ENCODE results near the gene EIPR1. TPM values are rescaled to one million over a fixed set of nuclear protein-coding genes. Genes with fewer than 3 reads are reported as not detected.

Gene EIPR1
- total and polyA plus RNA-seq, 4 donors, result 26.2 to 45.4 (median 36.1) TPM

GRCh38 chr2:3208179-3208578 is 169.4 kb downstream of the EIPR1 start:
- 100% methylated on average over 1 of the region's 5 CpGs for WGBS (ENCODE audit: insufficient coverage)

GRCh38 chr2:3207091-3207491 is 170.5 kb downstream of the EIPR1 start:
- Histone ChIP-seq H3K4me1 (ENCODE audit: control insufficient read depth, insufficient read depth, low read length) (peaks cover 5% of the 10 kb centered on the region), H3K9me3 (ENCODE audit: control insufficient read depth, insufficient read depth, low read length) (no peaks in the 10 kb centered on the region), H3K4me3 (ENCODE audit: low read depth, low read length) (no peak overlapping the region), H3K27ac (ENCODE audit: low read depth, low read length) (no peak overlapping the region), H3K36me3 (ENCODE audit: control insufficient read depth, insufficient read depth, low read length) (peaks cover 18% of the 10 kb centered on the region), H3K27me3 (ENCODE audit: control insufficient read depth, insufficient read depth, low read length) (no peaks in the 10 kb centered on the region)
- DNase-seq (ENCODE audit: low read depth in 4 of 6, low spot score in 6 of 6), result no peak
- 93% methylated on average over 10 of the region's 10 CpGs for WGBS (ENCODE audit: insufficient coverage)

More at GRCh38 chr2:3208179-3208578, 169.4 kb downstream of the EIPR1 start:
- Histone ChIP-seq H3K27ac (ENCODE audit: low read depth, low read length) (no peak overlapping the region), H3K27me3 (ENCODE audit: control insufficient read depth, insufficient read depth, low read length) (no peaks in the 10 kb centered on the region), H3K4me1 (ENCODE audit: control insufficient read depth, insufficient read depth, low read length) (peaks cover 5% of the 10 kb centered on the region), H3K4me3 (ENCODE audit: low read depth, low read length) (no peak overlapping the region), H3K9me3 (ENCODE audit: control insufficient read depth, insufficient read depth, low read length) (no peaks in the 10 kb centered on the region), H3K36me3 (ENCODE audit: control insufficient read depth, insufficient read depth, low read length) (peaks cover 18% of the 10 kb centered on the region)
- DNase-seq (ENCODE audit: low read depth in 4 of 6, low spot score in 6 of 6), result no peak

- 87% methylated on average over 3 of the region's 4 CpGs for WGBS (ENCODE audit: insufficient coverage)
- Histone ChIP-seq H3K4me1 (ENCODE audit: control insufficient read depth, insufficient read depth, low read length) (peaks cover 7% of the 10 kb centered on the region), H3K27ac (ENCODE audit: low read depth, low read length) (no peak overlapping the region), H3K9me3 (ENCODE audit: control insufficient read depth, insufficient read depth, low read length) (no peaks in the 10 kb centered on the region), H3K4me3 (ENCODE audit: low read depth, low read length) (no peak overlapping the region), H3K27me3 (ENCODE audit: control insufficient read depth, insufficient read depth, low read length) (no peaks in the 10 kb centered on the region), H3K36me3 (ENCODE audit: control insufficient read depth, insufficient read depth, low read length) (peaks cover 18% of the 10 kb centered on the region)
- DNase-seq (ENCODE audit: low read depth in 4 of 6, low spot score in 6 of 6), result no peak
These were observed 171.8 kb downstream of the EIPR1 start for GRCh38 chr2:3205845-3206244.

DNA sequence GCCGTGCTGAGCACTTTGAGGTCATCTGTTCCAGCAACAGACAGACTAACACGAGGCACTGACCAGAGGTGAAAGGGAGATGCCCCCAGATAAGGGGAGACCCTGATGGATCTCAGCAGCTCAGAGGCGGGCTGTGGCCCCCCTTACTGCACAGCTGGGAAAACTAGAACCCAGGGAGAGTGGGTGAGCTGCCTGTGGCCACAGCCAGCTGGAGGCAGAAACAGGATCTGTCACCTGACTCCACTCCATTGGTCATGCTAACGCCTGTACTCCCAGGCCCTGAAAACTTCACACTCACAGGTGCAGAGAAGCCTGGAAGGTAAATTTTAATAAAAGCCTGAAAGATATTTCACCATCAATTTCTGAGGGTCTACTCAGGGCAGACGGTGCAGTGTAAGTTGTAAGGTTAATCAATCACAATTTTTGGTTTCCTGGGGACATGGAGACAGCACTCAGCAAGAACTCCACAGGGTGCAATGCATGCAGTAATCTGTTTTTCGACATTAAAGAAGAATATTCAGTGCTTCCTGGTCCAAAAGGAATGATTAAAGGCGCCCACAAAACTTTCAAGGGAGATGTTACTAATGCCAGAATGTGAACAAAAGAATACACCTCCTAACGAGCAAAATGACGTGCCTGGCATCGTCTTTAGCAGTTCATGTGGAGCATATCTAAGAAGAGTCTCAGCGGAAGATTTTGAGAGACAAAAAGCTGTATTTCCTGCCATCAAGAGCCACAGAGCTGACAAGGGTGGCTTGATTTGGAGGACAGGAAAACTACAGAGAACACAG is 173.4 kb downstream of the EIPR1 start:
- no peaks in the 10 kb centered on the region for H3K9me3 ChIP-seq (ENCODE audit: control insufficient read depth, insufficient read depth, low read length)
- no peak overlapping the region for H3K27ac ChIP-seq (ENCODE audit: low read depth, low read length)
- 83% methylated on average over 7 of the region's 11 CpGs for WGBS (ENCODE audit: insufficient coverage)
- H3K27me3 ChIP-seq (ENCODE audit: control insufficient read depth, insufficient read depth, low read length), result no peaks in the 10 kb centered on the region
- H3K4me1 ChIP-seq (ENCODE audit: control insufficient read depth, insufficient read depth, low read length), result peaks cover 22% of the 10 kb centered on the region
- H3K4me3 ChIP-seq (ENCODE audit: low read depth, low read length), result no peak overlapping the region
- H3K36me3 ChIP-seq (ENCODE audit: control insufficient read depth, insufficient read depth, low read length), result peaks cover 17% of the 10 kb centered on the region
- DNase-seq (ENCODE audit: low read depth in 4 of 6, low spot score in 6 of 6), result peak in 1 of 6 donors; percentile 55

DNA sequence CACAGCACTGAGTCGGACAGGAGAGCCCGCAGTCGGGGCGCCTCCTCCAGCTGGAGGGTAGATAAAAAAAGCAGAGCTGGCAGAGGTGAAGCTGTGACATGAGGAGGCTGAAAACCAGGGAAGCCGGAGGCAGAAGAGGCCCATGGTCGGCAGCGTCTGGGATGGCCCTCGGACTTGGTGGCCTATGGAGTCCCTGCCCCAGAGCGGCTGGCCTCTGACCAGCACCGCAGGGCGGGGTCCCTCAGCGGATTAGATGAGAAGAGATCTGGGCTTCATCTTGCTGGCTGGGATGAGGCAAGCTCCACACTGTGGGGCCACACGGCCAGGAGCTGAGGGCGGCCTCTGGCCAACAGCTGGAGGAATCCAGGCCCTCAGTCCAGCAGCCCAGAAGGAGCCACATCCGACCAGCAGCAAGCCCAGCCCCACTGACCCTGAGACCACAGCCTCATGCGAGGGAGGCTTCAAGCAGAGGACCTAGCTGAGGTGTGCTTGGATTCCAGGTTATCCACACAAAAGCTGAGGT is 174.1 kb downstream of the EIPR1 start:
- peaks cover 22% of the 10 kb centered on the region for H3K4me1 ChIP-seq (ENCODE audit: control insufficient read depth, insufficient read depth, low read length)

GRCh38 chr2:3202926-3203325 is 174.7 kb downstream of the EIPR1 start:
- no peaks in the 10 kb centered on the region for H3K27me3 ChIP-seq (ENCODE audit: control insufficient read depth, insufficient read depth, low read length)
- no peaks in the 10 kb centered on the region for H3K9me3 ChIP-seq (ENCODE audit: control insufficient read depth, insufficient read depth, low read length)
- H3K4me3 ChIP-seq (ENCODE audit: low read depth, low read length), result no peak overlapping the region
- DNase-seq (ENCODE audit: low read depth in 4 of 6, low spot score in 6 of 6), result no peak
- WGBS (ENCODE audit: insufficient coverage), result 57% methylated on average over 5 of the region's 9 CpGs
- H3K36me3 ChIP-seq (ENCODE audit: control insufficient read depth, insufficient read depth, low read length), result peaks cover 9% of the 10 kb centered on the region
- peaks cover 26% of the 10 kb centered on the region for H3K4me1 ChIP-seq (ENCODE audit: control insufficient read depth, insufficient read depth, low read length)
- H3K27ac ChIP-seq (ENCODE audit: low read depth, low read length), result no peak overlapping the region

More for the DNA sequence above, 174.1 kb downstream of the EIPR1 start:
- Histone ChIP-seq H3K27me3 (ENCODE audit: control insufficient read depth, insufficient read depth, low read length) (no peaks in the 10 kb centered on the region), H3K27ac (ENCODE audit: low read depth, low read length) (no peak overlapping the region), H3K36me3 (ENCODE audit: control insufficient read depth, insufficient read depth, low read length) (peaks cover 12% of the 10 kb centered on the region), H3K9me3 (ENCODE audit: control insufficient read depth, insufficient read depth, low read length) (no peaks in the 10 kb centered on the region), H3K4me3 (ENCODE audit: low read depth, low read length) (no peak overlapping the region)
- WGBS (ENCODE audit: insufficient coverage), result 95% methylated on average over 16 of the region's 16 CpGs
- no peak for DNase-seq (ENCODE audit: low read depth in 4 of 6, low spot score in 6 of 6)

GRCh38 chr2:3201281-3201680 is 176.3 kb downstream of the EIPR1 start:
- H3K4me3 ChIP-seq (ENCODE audit: low read depth, low read length), result no peak overlapping the region
- peaks cover 12% of the 10 kb centered on the region for H3K36me3 ChIP-seq (ENCODE audit: control insufficient read depth, insufficient read depth, low read length)
- DNase-seq (ENCODE audit: low read depth in 4 of 6, low spot score in 6 of 6), result peak in 1 of 6 donors; percentile 77
- peaks cover 38% of the 10 kb centered on the region for H3K4me1 ChIP-seq (ENCODE audit: control insufficient read depth, insufficient read depth, low read length)
- WGBS (ENCODE audit: insufficient coverage), result 81% methylated on average over 4 of the region's 12 CpGs
- no peaks in the 10 kb centered on the region for H3K27me3 ChIP-seq (ENCODE audit: control insufficient read depth, insufficient read depth, low read length)
- H3K27ac ChIP-seq (ENCODE audit: low read depth, low read length), result no peak overlapping the region
- no peaks in the 10 kb centered on the region for H3K9me3 ChIP-seq (ENCODE audit: control insufficient read depth, insufficient read depth, low read length)

- WGBS (ENCODE audit: insufficient coverage), result 18% methylated on average over 14 of the region's 14 CpGs
- Histone ChIP-seq H3K36me3 (ENCODE audit: control insufficient read depth, insufficient read depth, low read length) (peaks cover 12% of the 10 kb centered on the region), H3K27me3 (ENCODE audit: control insufficient read depth, insufficient read depth, low read length) (no peaks in the 10 kb centered on the region), H3K4me1 (ENCODE audit: control insufficient read depth, insufficient read depth, low read length) (peaks cover 44% of the 10 kb centered on the region), H3K9me3 (ENCODE audit: control insufficient read depth, insufficient read depth, low read length) (no peaks in the 10 kb centered on the region), H3K4me3 (ENCODE audit: low read depth, low read length) (no peak overlapping the region), H3K27ac (ENCODE audit: low read depth, low read length) (no peak overlapping the region)
- peak in 2 of 6 donors; percentile 44 to 85 for DNase-seq (ENCODE audit: low read depth in 4 of 6, low spot score in 6 of 6)
These were observed 177.1 kb downstream of the EIPR1 start for GRCh38 chr2:3200420-3200939.

- Histone ChIP-seq H3K4me3 (ENCODE audit: low read depth, low read length) (no peak overlapping the region), H3K36me3 (ENCODE audit: control insufficient read depth, insufficient read depth, low read length) (peaks cover 16% of the 10 kb centered on the region), H3K27me3 (ENCODE audit: control insufficient read depth, insufficient read depth, low read length) (no peaks in the 10 kb centered on the region), H3K9me3 (ENCODE audit: control insufficient read depth, insufficient read depth, low read length) (no peaks in the 10 kb centered on the region), H3K4me1 (ENCODE audit: control insufficient read depth, insufficient read depth, low read length) (peaks cover 50% of the 10 kb centered on the region), H3K27ac (ENCODE audit: low read depth, low read length) (no peak overlapping the region)
- DNase-seq (ENCODE audit: low read depth in 4 of 6, low spot score in 6 of 6), result no peak
- WGBS (ENCODE audit: insufficient coverage), result 75% methylated on average over 11 of the region's 12 CpGs
These were observed 177.8 kb downstream of the EIPR1 start for GRCh38 chr2:3199627-3200345.

Measured in spinal cord (tissue), 10 donors.